Panc1 (cell line): Measurements from ENCODE around the gene EPOP. TPM values are rescaled to one million over a fixed set of nuclear protein-coding genes. Genes with fewer than 3 reads are reported as not detected.
A peak's percentile ranks its signal among the peaks of the same experiment; 100 is the strongest.

Experiments used
- ATAC-seq: fragments of 200-7000 bp; cut with Tn5 transposase; 2 replicates; pipeline ENCODE4 v1.9.1; 2020; ENCODE audit warnings: mild to moderate bottlenecking, moderate library complexity
- BruUV-seq: library from RNA; stranded (reverse); fragments of 400-500 nt; replicated peaks from 2 replicates; lab custom pipeline; 2021; lab: Mats Ljungman, UMichigan
- CTCF ChIA-PET: fragments of 300-600 bp; sonication (Branson Sonifier 250); formaldehyde crosslinking; loops from one replicate; lab custom pipeline; 2022; ENCODE audit warnings: antibody characterized with exemption; lab: Charles Lee
- POLR2A ChIA-PET: fragments of 300-600 bp; sonication (Branson Sonifier 250); formaldehyde crosslinking; loops from one replicate; lab custom pipeline; 2022; ENCODE audit warnings: antibody characterized with exemption; lab: Charles Lee
- DNase-seq: peaks from one replicate; pipeline ENCODE4 v3.0.0-alpha.2; 2010; ENCODE audit warnings: low read depth, low spot score
- H3K27ac ChIP-seq: 2 replicates; pipeline ENCODE4 v1.5.1; 2011; ENCODE audit warnings: mild to moderate bottlenecking, low read length, inconsistent platforms
- H3K27me3 ChIP-seq: fragments of 200-500 bp; sonication (Bioruptor generic); 2 replicates; pipeline ENCODE4 v1.6.0; 2014; ENCODE audit warnings: low read length, inconsistent platforms; ENCODE audit not compliant: control insufficient read depth, insufficient read depth
- H3K36me3 ChIP-seq: fragments of 200-500 bp; sonication (Bioruptor generic); 2 replicates; pipeline ENCODE4 v1.5.1; 2014; ENCODE audit warnings: inconsistent platforms, mild to moderate bottlenecking, low read length, moderate library complexity; ENCODE audit not compliant: control insufficient read depth, insufficient read depth
- H3K4me1 ChIP-seq: 2 replicates; pipeline ENCODE4 v1.5.1; 2011; ENCODE audit warnings: inconsistent platforms, mild to moderate bottlenecking, low read length, moderate library complexity; ENCODE audit not compliant: control insufficient read depth, insufficient read depth
- H3K4me3 ChIP-seq, 2 experiments: 2 replicates each; pipeline ENCODE4 v1.5.1; 2011 to 2012; ENCODE audit warnings: low read depth in 2 of 2, low read length in 2 of 2, mild to moderate bottlenecking in 2 of 2, inconsistent platforms in 1 of 2, moderate library complexity in 1 of 2
- H3K9me3 ChIP-seq: fragments of 200-500 bp; sonication (Bioruptor generic); 2 replicates; pipeline ENCODE4 v1.5.1; 2014; ENCODE audit warnings: low read depth, mild to moderate bottlenecking, inconsistent platforms, low read length, moderate library complexity; ENCODE audit not compliant: control insufficient read depth, insufficient read depth
- CTCF ChIP-seq: fragments of 450-650 bp; IDR thresholded peaks from 2 replicates; pipeline ENCODE4 v1.5.1; 2017; ENCODE audit warnings: mild to moderate bottlenecking
- POLR2AphosphoS5 ChIP-seq: IDR thresholded peaks from 2 replicates; pipeline ENCODE4 v1.6.1; 2012; ENCODE audit warnings: mild to moderate bottlenecking, low read depth, low read length, moderate library complexity
- REST ChIP-seq, 2 experiments: IDR thresholded peaks; 2 replicates each; pipeline ENCODE4 v1.6.1; 2011 to 2012; ENCODE audit warnings: low read depth in 2 of 2, control low read depth in 1 of 2, low read length in 1 of 2, mild to moderate bottlenecking in 1 of 2, moderate library complexity in 1 of 2; ENCODE audit not compliant: insufficient read depth in 1 of 2
- SIN3A ChIP-seq: IDR thresholded peaks from 2 replicates; pipeline ENCODE4 v1.6.1; 2012; ENCODE audit warnings: low read depth, mild to moderate bottlenecking, low read length, moderate library complexity, borderline replicate concordance; ENCODE audit not compliant: insufficient read depth
- TCF7L2 ChIP-seq: IDR thresholded peaks from 2 replicates; pipeline ENCODE4 v1.6.1; 2011; ENCODE audit warnings: mild to moderate bottlenecking, low read depth, low read length, inconsistent platforms
- in situ Hi-C: cut with HindIII; loops from 2 replicates; pipeline ENCODE4 v1.10.0; 2016; ENCODE audit warnings: low sequenced_read_pairs, low pct_unique_long_range_greater_than_20kb
- intact Hi-C: fragments of 100-400 bp; cut with micrococcal nuclease; formaldehyde crosslinking; loops from one replicate; pipeline ENCODE4 v1.10.0; 2022; ENCODE audit not compliant: unreplicated experiment
- total RNA-seq: library from RNA; stranded (reverse); gene quantifications from one replicate; pipeline ENCODE4 v1.2.1, GENCODE V29; 2021; ENCODE audit not compliant: unreplicated experiment

The EPOP gene
- total RNA-seq, 1 experiment from 2014 or later = 19.9 TPM

GRCh38 chr17:38705523-38705802, 30.7 kb upstream of the EPOP start:
- DNase-seq = no peak
- H3K36me3 ChIP-seq = no peaks in the 10 kb centered on the region; the same call in 1 of the 2 replicates
- ChIA-PET POLR2A (interaction anchor here (0.6 kb wide), 1 partner anchor 159 kb away, joined by 7 read pairs; no protein-coding TSS in a partner anchor), CTCF (no interaction called here)
- BruUV-seq = no TSS peak
- peak; percentile 33 for ATAC-seq
- H3K4me1 ChIP-seq = peaks cover 10% of the 10 kb centered on the region
- no peaks in the 10 kb centered on the region for H3K9me3 ChIP-seq
- H3K4me3 ChIP-seq = peak overlapping the region; percentile 67 to 79
- H3K27me3 ChIP-seq = no peaks in the 10 kb centered on the region
- intact Hi-C loops = no loop called here
- in situ Hi-C loops = no loop called here
- H3K27ac ChIP-seq = no peak overlapping the region
- TF ChIP-seq CTCF (no peak), TCF7L2 (no peak), REST (IDR thresholded peaks at IDR 0.05; ENCODE audit: insufficient read depth in 1 of 2, low read depth in 2 of 2, low read length in 1 of 2) (no peak), POLR2AphosphoS5 (no peak), SIN3A (0 out of 2 replicates have a peak, but pooled peaks have one; percentile 11)

- POLR2A ChIA-PET = interaction anchor here (0.6 kb wide), 1 partner anchor 158 kb away, joined by 7 read pairs; no protein-coding TSS in a partner anchor
- peak within 1 kb of the TSS; percentile 90 for H3K27ac ChIP-seq
- H3K36me3 ChIP-seq = no peaks in the 10 kb centered on the region; the same call in 1 of the 2 replicates
- no peaks in the 10 kb centered on the region for H3K27me3 ChIP-seq
- H3K4me3 ChIP-seq = peak within 1 kb of the TSS; percentile 67 to 82
- in situ Hi-C loops (no loop called here), intact Hi-C loops (no loop called here)
- CTCF ChIA-PET = no interaction called here
- peaks cover 10% of the 10 kb centered on the region for H3K4me1 ChIP-seq
- no TSS peak for BruUV-seq
- no peak for TF ChIP-seq TCF7L2
- 0 out of 2 replicates have a peak, but pooled peaks have one; percentile 20 for TF ChIP-seq SIN3A
- no peak for TF ChIP-seq CTCF
- no peak for TF ChIP-seq POLR2AphosphoS5
- no peak for DNase-seq
- ATAC-seq = peak; percentile 45
- H3K9me3 ChIP-seq = no peaks in the 10 kb centered on the region
Observed at GRCh38 chr17:38704606-38705522, 30.1 kb upstream of the EPOP start, which contains the start of gene MLLT6. Gene MLLT6 (plus strand): TSS chr17:38705273. CDS start chr17:38705633, 360 bp downstream.
